ENCODE measurements around the gene MAL.

- no peak for TF ChIP-seq POLR2A (IDR thresholded peaks at IDR 0.05)
- TF ChIP-seq CTCF (IDR thresholded peaks at IDR 0.05), result no peak
Observed at GRCh38 chr2:95063086-95063958, 37.8 kb downstream of the MAL start.

Data from heart left ventricle (tissue), 13 donors.